HG03108 (cell line): ENCODE data around the gene CHRNB4.
"Not testable (repeated sequence)": the region's sequence is repeated elsewhere in the genome, so short reads cannot be mapped to it uniquely, and the experiment has no call there.

Experiments
- ATAC-seq: cut with Tn5 transposase; IDR thresholded peaks from one replicate; pipeline ENCODE4 v1.9.1; 2021; ENCODE audit warnings: moderate library complexity; ENCODE audit not compliant: unreplicated experiment

Gene CHRNB4, protein sequence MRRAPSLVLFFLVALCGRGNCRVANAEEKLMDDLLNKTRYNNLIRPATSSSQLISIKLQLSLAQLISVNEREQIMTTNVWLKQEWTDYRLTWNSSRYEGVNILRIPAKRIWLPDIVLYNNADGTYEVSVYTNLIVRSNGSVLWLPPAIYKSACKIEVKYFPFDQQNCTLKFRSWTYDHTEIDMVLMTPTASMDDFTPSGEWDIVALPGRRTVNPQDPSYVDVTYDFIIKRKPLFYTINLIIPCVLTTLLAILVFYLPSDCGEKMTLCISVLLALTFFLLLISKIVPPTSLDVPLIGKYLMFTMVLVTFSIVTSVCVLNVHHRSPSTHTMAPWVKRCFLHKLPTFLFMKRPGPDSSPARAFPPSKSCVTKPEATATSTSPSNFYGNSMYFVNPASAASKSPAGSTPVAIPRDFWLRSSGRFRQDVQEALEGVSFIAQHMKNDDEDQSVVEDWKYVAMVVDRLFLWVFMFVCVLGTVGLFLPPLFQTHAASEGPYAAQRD

GRCh38 chr15:78641102-78641748, at the start of gene CHRNB4:
TSS of gene CHRNB4 (minus strand) at chr15:78641210. CDS start at chr15:78641133, 77 bp downstream.
- ATAC-seq, result no peak

GRCh38 chr15:78689626-78690025, 48.6 kb upstream of the CHRNB4 start:
- no peak for ATAC-seq

- no peak for ATAC-seq
These were observed 44.9 kb upstream of the CHRNB4 start for GRCh38 chr15:78685925-78686324.

DNA sequence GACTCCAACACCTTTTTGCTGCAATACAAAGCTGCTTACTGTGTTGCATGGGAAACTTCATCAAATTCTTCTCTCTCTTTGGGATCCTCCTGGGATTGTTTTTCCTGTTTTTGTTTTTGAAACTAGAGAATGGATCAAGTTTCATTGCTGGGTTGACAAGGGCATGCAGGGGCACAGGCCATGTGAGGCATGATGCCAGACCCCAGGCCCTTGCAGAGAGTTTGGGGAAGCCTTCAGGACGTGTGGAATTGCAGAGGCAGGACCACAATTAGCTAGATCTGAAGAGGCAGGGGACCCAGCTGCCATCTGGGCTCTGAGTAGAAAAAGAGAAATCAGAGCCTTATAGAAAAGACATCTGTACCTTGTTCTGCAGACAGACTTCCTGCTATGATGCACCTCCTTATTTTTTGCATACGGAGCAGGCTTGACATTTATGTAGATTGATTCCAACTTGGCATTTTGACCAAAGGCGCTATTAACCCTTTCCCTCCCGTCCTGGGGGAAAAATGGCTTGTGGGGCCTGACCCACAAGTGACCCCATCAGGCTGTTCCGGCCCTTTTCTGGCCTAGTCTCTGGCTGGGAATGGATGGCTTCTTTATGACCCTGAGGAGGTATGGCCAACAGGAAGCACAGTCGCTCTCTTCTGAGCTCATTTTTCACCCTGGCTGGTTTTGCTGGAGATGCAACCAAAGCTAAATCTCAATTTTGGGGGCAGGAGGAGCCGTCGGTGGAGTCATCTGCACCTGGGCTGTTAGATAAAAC, 44.3 kb upstream of the CHRNB4 start:
- ATAC-seq, result no peak

- no peak for ATAC-seq
These were observed 43.6 kb upstream of the CHRNB4 start for GRCh38 chr15:78684657-78685056.

DNA sequence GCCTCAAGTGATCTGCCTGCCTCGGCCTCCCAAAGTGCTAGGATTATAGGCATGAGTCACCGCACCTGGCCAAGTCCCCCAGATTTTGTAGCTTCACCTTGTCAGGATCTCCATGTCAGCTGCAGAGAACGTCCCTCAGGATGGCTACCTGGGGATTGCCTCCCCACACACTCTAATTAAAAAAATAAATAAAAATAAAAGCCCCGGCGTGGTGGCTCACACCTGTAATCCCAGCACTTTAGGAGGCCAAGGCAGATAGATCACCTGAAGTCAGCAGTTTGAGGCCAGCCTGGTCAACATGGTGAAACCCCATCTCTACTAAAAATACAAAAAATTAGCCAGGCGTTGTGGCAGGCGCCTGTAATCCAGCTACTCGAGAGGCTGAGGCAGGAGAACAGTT, 42.6 kb upstream of the CHRNB4 start:
- not testable (repeated sequence) for ATAC-seq

DNA sequence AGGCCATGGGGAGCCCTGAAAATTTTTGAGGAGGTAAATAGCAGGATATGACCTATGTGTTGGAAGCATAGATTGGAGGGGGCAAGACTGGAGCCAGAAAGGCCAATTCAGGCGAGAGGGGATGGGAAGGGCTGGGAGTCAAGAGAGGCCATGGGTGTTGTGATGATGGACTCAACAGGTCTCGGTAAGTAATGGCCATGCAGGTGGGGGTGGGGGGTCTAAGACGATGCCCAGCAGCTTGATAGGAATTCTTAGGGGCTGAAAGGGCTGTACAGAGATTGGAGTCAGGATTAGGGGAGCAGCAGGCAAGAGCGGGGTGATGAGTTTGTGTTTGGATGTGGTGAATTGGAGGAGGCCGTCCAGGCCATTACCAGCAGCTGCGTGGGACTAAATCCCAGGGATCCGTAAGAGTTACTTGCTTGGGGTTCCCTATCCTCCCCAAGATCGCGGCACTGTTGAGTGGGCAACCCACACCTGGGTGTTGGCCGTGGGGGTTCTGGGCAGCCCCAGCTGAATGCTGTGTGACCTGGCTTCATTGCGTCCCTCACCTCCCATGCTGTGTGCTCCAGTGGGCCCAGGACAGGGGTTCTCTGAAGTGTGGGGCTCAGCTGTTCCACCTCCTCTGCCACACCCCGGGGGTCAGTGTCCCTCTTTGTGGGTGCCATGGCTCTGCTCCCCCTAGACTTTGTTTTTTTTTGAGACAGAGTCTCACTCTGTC, 41.8 kb upstream of the CHRNB4 start:
- no peak for ATAC-seq

- no peak for ATAC-seq
These were observed 41.1 kb upstream of the CHRNB4 start for GRCh38 chr15:78682004-78682651.

DNA sequence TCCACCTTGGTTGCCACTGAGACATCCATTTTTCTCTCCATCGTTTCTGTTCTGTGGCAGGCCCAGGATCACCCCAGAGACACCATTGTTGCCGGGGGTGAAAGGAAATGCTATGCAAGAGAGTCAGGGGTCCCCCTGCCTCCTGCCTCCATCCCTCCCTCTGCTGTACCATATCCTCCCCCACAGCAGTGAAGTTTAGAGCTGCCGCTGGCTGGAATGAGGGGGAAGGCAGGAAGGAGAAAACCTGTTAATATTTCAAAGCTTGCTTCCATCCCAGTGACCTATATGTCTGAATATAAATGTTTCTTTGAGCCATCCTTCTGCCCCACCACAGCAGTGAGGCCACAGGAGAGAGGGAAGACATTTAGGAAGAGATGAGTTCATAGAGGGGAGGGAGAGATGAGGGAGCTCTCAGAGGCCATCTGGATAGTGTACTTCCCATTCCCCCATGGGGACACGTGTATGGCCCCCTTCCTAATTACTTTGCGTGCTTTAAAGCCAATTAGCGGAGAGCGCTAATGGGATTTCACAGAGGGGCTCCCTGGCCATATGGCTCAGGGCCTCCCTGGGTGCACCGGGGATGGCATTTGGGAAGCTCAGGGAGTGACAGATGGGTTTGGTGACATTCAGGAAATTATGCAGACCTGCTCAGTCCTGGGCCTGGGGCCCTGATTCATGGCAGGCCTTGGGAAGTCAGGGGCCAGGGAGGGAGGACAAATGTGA, 40.4 kb upstream of the CHRNB4 start:
- no peak for ATAC-seq

GRCh38 chr15:78680431-78681075, 39.5 kb upstream of the CHRNB4 start:
- ATAC-seq, result no peak

- no peak for ATAC-seq
These were observed 38.1 kb upstream of the CHRNB4 start for GRCh38 chr15:78679089-78679511.

GRCh38 chr15:78676424-78677110, 35.6 kb upstream of the CHRNB4 start:
- no peak for ATAC-seq

GRCh38 chr15:78675617-78676360, 34.8 kb upstream of the CHRNB4 start:
- ATAC-seq, result no peak

- ATAC-seq, result no peak
These were observed 34.2 kb upstream of the CHRNB4 start for GRCh38 chr15:78675206-78675605.

GRCh38 chr15:78673917-78674444, 33.0 kb upstream of the CHRNB4 start:
- no peak for ATAC-seq

GRCh38 chr15:78673476-78673875, 32.5 kb upstream of the CHRNB4 start:
- ATAC-seq, result no peak

DNA sequence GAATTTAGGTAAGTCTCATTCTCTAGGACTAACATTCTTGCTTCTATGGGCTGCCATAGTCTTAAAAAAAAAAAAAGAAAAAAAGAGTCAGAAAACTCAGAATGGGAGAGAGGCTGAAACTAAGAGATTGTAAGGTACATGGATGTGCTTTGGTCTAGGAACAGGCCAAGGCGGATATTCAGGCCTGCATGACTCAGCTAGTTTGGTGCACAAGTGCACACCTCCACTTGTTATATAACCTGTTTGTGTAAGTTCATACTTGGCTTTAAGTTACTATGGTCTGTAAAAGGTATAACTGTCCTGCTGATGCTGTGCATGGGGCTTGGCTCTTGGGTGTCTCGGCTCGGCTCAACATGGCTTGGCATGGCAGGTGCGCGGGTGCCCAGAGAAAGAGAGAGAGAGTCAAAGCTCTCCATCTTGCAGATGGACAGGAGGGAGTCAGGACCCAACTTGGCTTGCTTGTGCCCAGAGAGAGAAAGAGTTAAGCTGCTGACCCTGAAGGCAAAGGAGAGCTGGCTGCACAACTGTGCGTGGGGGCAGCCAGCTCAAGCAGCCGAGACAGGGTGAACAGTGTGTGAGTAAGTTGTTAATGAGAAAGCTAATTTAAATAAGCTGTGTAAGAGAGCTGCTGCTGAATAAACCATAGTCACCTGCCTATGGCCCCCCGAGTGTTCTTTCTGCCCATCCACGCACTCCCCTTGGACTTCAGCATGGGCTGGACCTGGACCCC, 31.4 kb upstream of the CHRNB4 start:
- no peak for ATAC-seq
